Tibial artery (tissue), 4 donors: Measurements from ENCODE around the gene OR5A2.

Experiments used
- DNase-seq, 2 donors: peaks; one replicate each; pipeline ENCODE4 v3.0.0-alpha.2; 2019
- H3K27ac ChIP-seq, 2 donors: fragments of 200-600 bp; sonication (generic) in 1 of 2; 1 replicate in 1 of 2; 2 replicates in 1 of 2; pipeline ENCODE4 v1.5.1; 2018 to 2019; ENCODE audit warnings: mild to moderate bottlenecking in 1 of 2
- H3K27me3 ChIP-seq, 2 donors: fragments of 200-600 bp; sonication (generic) in 1 of 2; one replicate each; pipeline versions ENCODE4 v1.5.1 to v1.6.0; 2016 to 2019
- H3K36me3 ChIP-seq, 3 donors: fragments of 200-600 bp; sonication (generic) in 2 of 3; one replicate each; pipeline ENCODE4 v1.5.1; 2016 to 2019; ENCODE audit warnings: mild to moderate bottlenecking in 2 of 3
- H3K4me1 ChIP-seq, 4 donors: fragments of 200-600 bp; sonication (generic) in 2 of 4; 1 replicate in 3 of 4; 2 replicates in 1 of 4; pipeline ENCODE4 v1.5.1; 2016 to 2019
- H3K4me3 ChIP-seq, 2 donors: fragments of 200-600 bp; sonication (generic) in 1 of 2; 1 replicate in 1 of 2; 2 replicates in 1 of 2; pipeline ENCODE4 v1.5.1; 2018 to 2019; ENCODE audit warnings: mild to moderate bottlenecking in 2 of 2
- H3K9me3 ChIP-seq, 3 donors: fragments of 200-600 bp; sonication (generic) in 1 of 3; one replicate each; pipeline ENCODE4 v1.5.1; 2016 to 2019
- intact Hi-C: fragments of 100-400 bp; cut with DNase I; formaldehyde crosslinking; loops from one replicate; pipeline ENCODE4 v1.15.0; 2023; ENCODE audit warnings: low total_unique reads
- TF ChIP-seq, protein P1 (sequence below), 2 experiments: fragments of 200-600 bp in 1 of 2; fragments of 450-650 bp in 1 of 2; IDR thresholded peaks; one replicate each; pipeline ENCODE4 v1.5.1; 2017 to 2019; ENCODE audit warnings: antibody characterized with exemption in 2 of 2, mild to moderate bottlenecking in 1 of 2, moderate library complexity in 1 of 2

OR5A2 gene

GRCh38 chr11:59427068-59427382 is 812 bp upstream of the OR5A2 start:
- no peaks in the 10 kb centered on the region for H3K9me3 ChIP-seq
- no peak overlapping the region for H3K27ac ChIP-seq
- no peak for DNase-seq
- H3K36me3 ChIP-seq = no peaks in the 10 kb centered on the region
- H3K4me1 ChIP-seq = no peaks in the 10 kb centered on the region
- intact Hi-C loops = no loop called here
- no peaks in the 10 kb centered on the region for H3K27me3 ChIP-seq
- no peak overlapping the region for H3K4me3 ChIP-seq
- TF ChIP-seq, protein P1, sequence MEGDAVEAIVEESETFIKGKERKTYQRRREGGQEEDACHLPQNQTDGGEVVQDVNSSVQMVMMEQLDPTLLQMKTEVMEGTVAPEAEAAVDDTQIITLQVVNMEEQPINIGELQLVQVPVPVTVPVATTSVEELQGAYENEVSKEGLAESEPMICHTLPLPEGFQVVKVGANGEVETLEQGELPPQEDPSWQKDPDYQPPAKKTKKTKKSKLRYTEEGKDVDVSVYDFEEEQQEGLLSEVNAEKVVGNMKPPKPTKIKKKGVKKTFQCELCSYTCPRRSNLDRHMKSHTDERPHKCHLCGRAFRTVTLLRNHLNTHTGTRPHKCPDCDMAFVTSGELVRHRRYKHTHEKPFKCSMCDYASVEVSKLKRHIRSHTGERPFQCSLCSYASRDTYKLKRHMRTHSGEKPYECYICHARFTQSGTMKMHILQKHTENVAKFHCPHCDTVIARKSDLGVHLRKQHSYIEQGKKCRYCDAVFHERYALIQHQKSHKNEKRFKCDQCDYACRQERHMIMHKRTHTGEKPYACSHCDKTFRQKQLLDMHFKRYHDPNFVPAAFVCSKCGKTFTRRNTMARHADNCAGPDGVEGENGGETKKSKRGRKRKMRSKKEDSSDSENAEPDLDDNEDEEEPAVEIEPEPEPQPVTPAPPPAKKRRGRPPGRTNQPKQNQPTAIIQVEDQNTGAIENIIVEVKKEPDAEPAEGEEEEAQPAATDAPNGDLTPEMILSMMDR (IDR thresholded peaks at IDR 0.05) = no peak

GRCh38 chr11:59425131-59425530 is 1.1 kb downstream of the OR5A2 start:
- Histone ChIP-seq H3K27me3 (no peaks in the 10 kb centered on the region), H3K4me3 (no peak overlapping the region), H3K4me1 (no peaks in the 10 kb centered on the region), H3K9me3 (no peaks in the 10 kb centered on the region), H3K27ac (no peak overlapping the region), H3K36me3 (no peaks in the 10 kb centered on the region)
- DNase-seq = no peak
- intact Hi-C loops = no loop called here
- TF ChIP-seq, protein P1 (IDR thresholded peaks at IDR 0.05) = no peak

- Histone ChIP-seq H3K9me3 (no peaks in the 10 kb centered on the region), H3K4me3 (no peak overlapping the region), H3K27ac (no peak overlapping the region), H3K36me3 (no peaks in the 10 kb centered on the region), H3K27me3 (no peaks in the 10 kb centered on the region), H3K4me1 (no peaks in the 10 kb centered on the region)
- no peak for DNase-seq
- TF ChIP-seq, protein P1 (IDR thresholded peaks at IDR 0.05) = no peak
- intact Hi-C loops = no loop called here
Observed at GRCh38 chr11:59423835-59424234, 2.4 kb downstream of the OR5A2 start.

- TF ChIP-seq, protein P1 (IDR thresholded peaks at IDR 0.05) = no peak
- no peaks in the 10 kb centered on the region for H3K27me3 ChIP-seq
- intact Hi-C loops = no loop called here
- no peak overlapping the region for H3K27ac ChIP-seq
- H3K4me3 ChIP-seq = no peak overlapping the region
- H3K4me1 ChIP-seq = no peaks in the 10 kb centered on the region
- no peaks in the 10 kb centered on the region for H3K9me3 ChIP-seq
- H3K36me3 ChIP-seq = no peaks in the 10 kb centered on the region
- DNase-seq = no peak
Observed at GRCh38 chr11:59418156-59418555, 8.1 kb downstream of the OR5A2 start.

- Histone ChIP-seq H3K4me1 (no peaks in the 10 kb centered on the region), H3K27me3 (no peaks in the 10 kb centered on the region), H3K9me3 (no peaks in the 10 kb centered on the region), H3K36me3 (no peaks in the 10 kb centered on the region), H3K27ac (no peak overlapping the region), H3K4me3 (no peak overlapping the region)
- intact Hi-C loops = no loop called here
- no peak for DNase-seq
- TF ChIP-seq, protein P1 (IDR thresholded peaks at IDR 0.05) = no peak
Observed at GRCh38 chr11:59417023-59417422, 9.2 kb downstream of the OR5A2 start.

DNA sequence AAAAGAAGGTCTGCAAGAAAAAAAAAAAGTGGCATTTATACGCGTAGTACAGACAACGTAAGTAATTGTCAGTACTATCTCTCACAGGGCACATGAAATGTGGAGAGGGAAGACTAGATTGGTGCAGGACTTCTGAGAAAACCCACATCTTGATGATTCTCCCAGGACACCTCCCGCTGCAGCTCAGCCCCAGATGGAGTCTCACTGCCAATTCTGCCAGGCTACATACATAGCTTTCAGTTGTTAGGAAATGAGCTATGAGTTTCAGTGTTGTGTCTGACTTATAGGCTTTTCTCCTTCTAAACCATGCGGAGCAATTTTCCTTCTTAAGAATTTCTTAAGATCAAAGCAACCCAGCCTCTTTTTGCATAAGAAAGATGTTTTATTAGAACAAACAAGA is 9.6 kb downstream of the OR5A2 start:
- Histone ChIP-seq H3K36me3 (no peaks in the 10 kb centered on the region), H3K4me1 (no peaks in the 10 kb centered on the region), H3K27me3 (no peaks in the 10 kb centered on the region), H3K4me3 (no peak overlapping the region), H3K9me3 (no peaks in the 10 kb centered on the region), H3K27ac (no peak overlapping the region)
- TF ChIP-seq, protein P1 (IDR thresholded peaks at IDR 0.05) = no peak
- intact Hi-C loops = no loop called here
- DNase-seq = no peak
